ENCODE data around the gene AFAP1L2.

GRCh38 chr10:114430688-114431413, 26.5 kb upstream of the AFAP1L2 start:
- TF ChIP-seq MTA2 (IDR thresholded peaks at IDR 0.05; ENCODE audit: low read depth) (no peak), HMG20B (CRISPR knock-in tag; IDR thresholded peaks at IDR 0.05) (no peak), ZNF431 (CRISPR knock-in tag; IDR thresholded peaks at IDR 0.05) (no peak), EZH2 (IDR thresholded peaks at IDR 0.05; ENCODE audit: borderline replicate concordance, low read depth, low read length) (no peak), MIER1 (IDR thresholded peaks at IDR 0.05; ENCODE audit: low read depth) (no peak), BMI1 (IDR thresholded peaks at IDR 0.05; ENCODE audit: low read length) (no peak), PCBP1 (IDR thresholded peaks at IDR 0.05; ENCODE audit: low read depth, low read length, poor library complexity, severe bottlenecking) (no peak), GATAD2A (IDR thresholded peaks at IDR 0.05) (no peak), CTCF (IDR thresholded peaks at IDR 0.05 in 2 of 3, conservative IDR thresholded peaks at IDR 0.05 in 1 of 3; ENCODE audit: insufficient read depth in 2 of 3, low read depth in 1 of 3, low read length in 3 of 3) (no peak), ZNF197 (CRISPR knock-in tag; IDR thresholded peaks at IDR 0.05; ENCODE audit: low read depth) (no peak)

Data from K562 (cell line).